ENCODE measurements around the gene SLFNL1. TPM values are rescaled to one million over a fixed set of nuclear protein-coding genes. Genes with fewer than 3 reads are reported as not detected.

The SLFNL1 gene
- total RNA-seq, 8 experiments from 2014 or later = 0.50 to 4.2 (median 1.5) TPM

- in situ Hi-C loops (cut with MboI; ENCODE audit: low pct_unique_long_range_greater_than_20kb in 2 of 9, low sequenced_read_pairs in 9 of 9, unreplicated experiment in 9 of 9) = no loop called here
- WGBS, 10 experiments = 75 to 100% (median 95%) methylated on average over 1 to 4 of the region's 4 CpGs; no CpG with 5 or more reads in 1 of the 10 experiments
- H3K4me3 ChIP-seq = no peak overlapping the region
- ATAC-seq (replicated peaks in 6 of 8) = no peak
- H3K4me1 ChIP-seq (replicated peaks in 1 of 2) = no peaks in the 10 kb centered on the region
- H3K27ac ChIP-seq = no peak overlapping the region
Observed at GRCh38 chr1:40998668-40999067, 22.9 kb downstream of the SLFNL1 start.

- Histone ChIP-seq H3K27ac (no peak overlapping the region), H3K4me3 (no peak overlapping the region), H3K4me1 (replicated peaks in 1 of 2) (no peaks in the 10 kb centered on the region)
- no peak for ATAC-seq (replicated peaks in 6 of 8)
- WGBS, 10 experiments = 85 to 100% (median 90%) methylated on average over 3 to 8 of the region's 8 CpGs; no CpG with 5 or more reads in 1 of the 10 experiments
- in situ Hi-C loops (cut with MboI; ENCODE audit: low pct_unique_long_range_greater_than_20kb in 2 of 9, low sequenced_read_pairs in 9 of 9, unreplicated experiment in 9 of 9) = no loop called here
Observed at GRCh38 chr1:40997096-40997495, 24.4 kb downstream of the SLFNL1 start.

GRCh38 chr1:40989066-40989465 is 32.5 kb downstream of the SLFNL1 start:
- H3K4me1 ChIP-seq (replicated peaks in 1 of 2) = no peaks in the 10 kb centered on the region
- 96 to 100% (median 100%) methylated on average over 1 to 5 of the region's 5 CpGs; no CpG with 5 or more reads in 2 of the 10 experiments for WGBS, 10 experiments
- no peak overlapping the region for H3K27ac ChIP-seq
- in situ Hi-C loops (cut with MboI; ENCODE audit: low pct_unique_long_range_greater_than_20kb in 2 of 9, low sequenced_read_pairs in 9 of 9, unreplicated experiment in 9 of 9) = no loop called here
- ATAC-seq (replicated peaks in 6 of 8) = no peak
- H3K4me3 ChIP-seq = no peak overlapping the region

GRCh38 chr1:40988280-40988679 is 33.2 kb downstream of the SLFNL1 start:
- in situ Hi-C loops (cut with MboI; ENCODE audit: low pct_unique_long_range_greater_than_20kb in 2 of 9, low sequenced_read_pairs in 9 of 9, unreplicated experiment in 9 of 9) = no loop called here
- 79 to 100% (median 95%) methylated on average over 1 to 3 of the region's 3 CpGs for WGBS, 10 experiments
- ATAC-seq (replicated peaks in 6 of 8) = no peak

GRCh38 chr1:40987439-40988276 is 33.9 kb downstream of the SLFNL1 start:
- WGBS, 10 experiments = 60 to 100% (median 94%) methylated on average over 1 to 9 of the region's 9 CpGs; no CpG with 5 or more reads in 1 of the 10 experiments
- H3K4me3 ChIP-seq = no peak overlapping the region
- no peak for ATAC-seq (replicated peaks in 6 of 8)
- no peaks in the 10 kb centered on the region for H3K4me1 ChIP-seq (replicated peaks in 1 of 2)
- H3K27ac ChIP-seq = no peak overlapping the region
- in situ Hi-C loops (cut with MboI; ENCODE audit: low pct_unique_long_range_greater_than_20kb in 2 of 9, low sequenced_read_pairs in 9 of 9, unreplicated experiment in 9 of 9) = no loop called here

More at GRCh38 chr1:40988280-40988679, 33.2 kb downstream of the SLFNL1 start:
- no peak overlapping the region for H3K27ac ChIP-seq
- H3K4me1 ChIP-seq (replicated peaks in 1 of 2) = no peaks in the 10 kb centered on the region
- H3K4me3 ChIP-seq = no peak overlapping the region

GRCh38 chr1:40986956-40987355 is 34.6 kb downstream of the SLFNL1 start:
- WGBS, 10 experiments = 80 to 100% (median 93%) methylated on average over 1 to 3 of the region's 3 CpGs; no CpG with 5 or more reads in 4 of the 10 experiments
- Histone ChIP-seq H3K4me1 (replicated peaks in 1 of 2) (no peaks in the 10 kb centered on the region), H3K4me3 (no peak overlapping the region), H3K27ac (no peak overlapping the region)
- peak in 1 of 8 experiments; percentile 27 for ATAC-seq (replicated peaks in 6 of 8)
- in situ Hi-C loops (cut with MboI; ENCODE audit: low pct_unique_long_range_greater_than_20kb in 2 of 9, low sequenced_read_pairs in 9 of 9, unreplicated experiment in 9 of 9) = no loop called here

- 55 to 100% (median 94%) methylated on average over 1 to 10 of the region's 10 CpGs for whole genome bisulfite sequencing, 10 experiments
- peak in 1 of 8 experiments; percentile 71 for ATAC-seq (replicated peaks in 6 of 8)
- in situ Hi-C loops (cut with MboI; ENCODE audit: low pct_unique_long_range_greater_than_20kb in 2 of 9, low sequenced_read_pairs in 9 of 9, unreplicated experiment in 9 of 9) = no loop called here
- H3K4me3 ChIP-seq = no peak overlapping the region
- H3K27ac ChIP-seq = no peak overlapping the region
- peaks cover 3 to 5% of the 10 kb centered on the region in 2 donors for H3K4me1 ChIP-seq (replicated peaks in 1 of 2)
Observed at GRCh38 chr1:40986328-40986783, 35.2 kb downstream of the SLFNL1 start.

GRCh38 chr1:40985875-40986274 is 35.6 kb downstream of the SLFNL1 start:
- in situ Hi-C loops (cut with MboI; ENCODE audit: low pct_unique_long_range_greater_than_20kb in 2 of 9, low sequenced_read_pairs in 9 of 9, unreplicated experiment in 9 of 9) = no loop called here
- 50 to 100% (median 80%) methylated on average over 1 to 3 of the region's 3 CpGs; no CpG with 5 or more reads in 2 of the 10 experiments for WGBS, 10 experiments
- no peak overlapping the region for H3K4me3 ChIP-seq
- peaks cover 8 to 10% of the 10 kb centered on the region in 2 donors for H3K4me1 ChIP-seq (replicated peaks in 1 of 2)
- no peak overlapping the region for H3K27ac ChIP-seq
- ATAC-seq (replicated peaks in 6 of 8) = peak in 1 of 8 experiments; percentile 31

- in situ Hi-C loops (cut with MboI; ENCODE audit: low pct_unique_long_range_greater_than_20kb in 2 of 9, low sequenced_read_pairs in 9 of 9, unreplicated experiment in 9 of 9) = no loop called here
- WGBS, 10 experiments = 33 to 100% (median 80%) methylated on average over 1 to 5 of the region's 5 CpGs; no CpG with 5 or more reads in 2 of the 10 experiments
- peaks cover 10 to 13% of the 10 kb centered on the region in 2 donors for H3K4me1 ChIP-seq (replicated peaks in 1 of 2)
- H3K27ac ChIP-seq = no peak overlapping the region
- ATAC-seq (replicated peaks in 6 of 8) = no peak
- H3K4me3 ChIP-seq = no peak overlapping the region
Observed at GRCh38 chr1:40985161-40985560, 36.4 kb downstream of the SLFNL1 start.

- no peak overlapping the region for H3K4me3 ChIP-seq
Observed at GRCh38 chr1:40984531-40984930, 37.0 kb downstream of the SLFNL1 start.

GRCh38 chr1:40984066-40984465 is 37.5 kb downstream of the SLFNL1 start:
- ATAC-seq (replicated peaks in 6 of 8) = no peak
- Histone ChIP-seq H3K27ac (no peak overlapping the region), H3K4me1 (replicated peaks in 1 of 2) (peaks cover 10 to 13% of the 10 kb centered on the region in 2 donors), H3K4me3 (no peak overlapping the region)
- in situ Hi-C loops (cut with MboI; ENCODE audit: low pct_unique_long_range_greater_than_20kb in 2 of 9, low sequenced_read_pairs in 9 of 9, unreplicated experiment in 9 of 9) = no loop called here
- 44 to 100% (median 96%) methylated on average over 1 to 2 of the region's 2 CpGs for WGBS, 10 experiments

More at GRCh38 chr1:40984531-40984930, 37.0 kb downstream of the SLFNL1 start:
- no peak overlapping the region for H3K27ac ChIP-seq
- 86 to 100% (median 99%) methylated on average over 1 to 4 of the region's 4 CpGs for WGBS, 10 experiments
- in situ Hi-C loops (cut with MboI; ENCODE audit: low pct_unique_long_range_greater_than_20kb in 2 of 9, low sequenced_read_pairs in 9 of 9, unreplicated experiment in 9 of 9) = no loop called here
- no peak for ATAC-seq (replicated peaks in 6 of 8)
- H3K4me1 ChIP-seq (replicated peaks in 1 of 2) = peaks cover 10 to 13% of the 10 kb centered on the region in 2 donors

GRCh38 chr1:40983286-40983685 is 38.2 kb downstream of the SLFNL1 start:
- 0 to 100% (median 80%) methylated on average over 1 of the region's 1 CpG; no CpG with 5 or more reads in 1 of the 10 experiments for WGBS, 10 experiments
- in situ Hi-C loops (cut with MboI; ENCODE audit: low pct_unique_long_range_greater_than_20kb in 2 of 9, low sequenced_read_pairs in 9 of 9, unreplicated experiment in 9 of 9) = no loop called here
- Histone ChIP-seq H3K4me1 (replicated peaks in 1 of 2) (peaks cover 13% of the 10 kb centered on the region in 2 donors), H3K4me3 (no peak overlapping the region), H3K27ac (no peak overlapping the region)
- ATAC-seq (replicated peaks in 6 of 8) = no peak

- Histone ChIP-seq H3K4me3 (no peak overlapping the region), H3K4me1 (replicated peaks in 1 of 2) (peaks cover 13% of the 10 kb centered on the region in 2 donors), H3K27ac (no peak overlapping the region)
- 20 to 100% (median 92%) methylated on average over 1 of the region's 1 CpG; no CpG with 5 or more reads in 4 of the 10 experiments for WGBS, 10 experiments
- ATAC-seq (replicated peaks in 6 of 8) = no peak
- in situ Hi-C loops (cut with MboI; ENCODE audit: low pct_unique_long_range_greater_than_20kb in 2 of 9, low sequenced_read_pairs in 9 of 9, unreplicated experiment in 9 of 9) = no loop called here
Observed at GRCh38 chr1:40982721-40983120, 38.8 kb downstream of the SLFNL1 start.

Measured in motor neuron (in vitro differentiated cells).